Activated naive CD8-positive, alpha-beta T cell (primary cell): ENCODE data around the gene SLC41A3.
"Not testable (repeated sequence)": the region's sequence is repeated elsewhere in the genome, so short reads cannot be mapped to it uniquely, and the experiment has no call there.

Experiments used
- H3K27ac Mint-ChIP-seq: one replicate; pipeline ENCODE4 v1.8.0; 2021; ENCODE audit warnings: mixed read lengths
- H3K27me3 Mint-ChIP-seq: one replicate; pipeline ENCODE4 v1.8.0; 2021; ENCODE audit warnings: mixed read lengths
- H3K36me3 Mint-ChIP-seq: one replicate; pipeline ENCODE4 v1.8.0; 2021; ENCODE audit warnings: mixed read lengths
- H3K4me1 Mint-ChIP-seq: one replicate; pipeline ENCODE4 v1.8.0; 2021; ENCODE audit warnings: low read depth, mixed read lengths
- H3K4me3 Mint-ChIP-seq: one replicate; pipeline ENCODE4 v1.8.0; 2021; ENCODE audit warnings: mild to moderate bottlenecking, mixed read lengths
- H3K9me3 Mint-ChIP-seq: one replicate; pipeline ENCODE4 v1.8.0; 2021; ENCODE audit warnings: low read depth, mixed read lengths

The SLC41A3 gene

DNA sequence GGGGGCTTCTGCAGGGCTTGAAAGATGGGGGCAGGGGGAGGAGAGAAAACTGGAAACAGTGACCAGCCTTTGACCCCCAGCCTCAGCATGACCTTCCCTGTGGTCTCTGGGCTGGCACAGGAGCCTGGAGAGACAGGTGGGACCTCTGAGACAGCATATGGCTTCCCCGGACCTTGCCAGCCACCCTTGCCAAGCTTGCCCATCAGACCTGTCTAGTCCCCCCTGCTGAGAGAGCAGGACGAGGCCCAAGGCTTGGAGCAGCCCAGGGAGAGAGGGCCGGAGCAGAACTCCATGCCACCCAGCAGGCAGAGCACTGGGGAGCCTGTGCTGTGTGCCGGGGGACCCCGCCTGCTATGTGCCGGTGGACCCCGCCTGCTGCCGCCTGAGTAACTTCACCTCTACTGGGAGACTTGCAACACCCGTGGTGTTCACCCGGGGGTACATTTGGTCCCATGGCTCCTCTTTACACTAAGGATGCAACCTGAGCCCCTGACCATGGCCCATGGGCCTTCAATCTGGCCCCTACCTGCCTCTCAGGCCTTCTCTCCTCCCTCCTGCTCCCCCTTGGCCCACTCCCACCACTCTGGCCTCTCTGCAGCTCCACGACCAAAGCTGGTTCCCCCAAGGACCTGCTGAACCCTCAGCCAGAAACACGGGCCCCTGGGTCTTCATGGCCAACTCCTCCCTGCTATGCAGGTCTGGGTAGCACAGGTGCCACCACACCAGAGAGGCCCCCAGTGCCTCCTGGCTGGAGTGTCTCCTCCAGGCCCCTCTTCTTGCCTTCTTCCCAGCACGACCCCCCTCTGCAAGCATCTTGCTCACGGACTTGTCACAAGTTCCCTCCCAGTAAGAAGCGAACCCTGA is 21.1 kb upstream of the SLC41A3 start:
- Mint-ChIP-seq H3K27ac (no peak overlapping the region), H3K4me1 (no peaks in the 10 kb centered on the region), H3K36me3 (no peaks in the 10 kb centered on the region), H3K9me3 (no peaks in the 10 kb centered on the region), H3K4me3 (no peak overlapping the region), H3K27me3 (no peaks in the 10 kb centered on the region)

- H3K9me3 Mint-ChIP-seq, result no peaks in the 10 kb centered on the region
- H3K36me3 Mint-ChIP-seq, result no peaks in the 10 kb centered on the region
- H3K4me3 Mint-ChIP-seq, result no peak overlapping the region
- H3K4me1 Mint-ChIP-seq, result no peaks in the 10 kb centered on the region
- H3K27ac Mint-ChIP-seq, result no peak overlapping the region
- no peaks in the 10 kb centered on the region for H3K27me3 Mint-ChIP-seq
Measured at GRCh38 chr3:126104028-126104635, 20.2 kb upstream of the SLC41A3 start.

DNA sequence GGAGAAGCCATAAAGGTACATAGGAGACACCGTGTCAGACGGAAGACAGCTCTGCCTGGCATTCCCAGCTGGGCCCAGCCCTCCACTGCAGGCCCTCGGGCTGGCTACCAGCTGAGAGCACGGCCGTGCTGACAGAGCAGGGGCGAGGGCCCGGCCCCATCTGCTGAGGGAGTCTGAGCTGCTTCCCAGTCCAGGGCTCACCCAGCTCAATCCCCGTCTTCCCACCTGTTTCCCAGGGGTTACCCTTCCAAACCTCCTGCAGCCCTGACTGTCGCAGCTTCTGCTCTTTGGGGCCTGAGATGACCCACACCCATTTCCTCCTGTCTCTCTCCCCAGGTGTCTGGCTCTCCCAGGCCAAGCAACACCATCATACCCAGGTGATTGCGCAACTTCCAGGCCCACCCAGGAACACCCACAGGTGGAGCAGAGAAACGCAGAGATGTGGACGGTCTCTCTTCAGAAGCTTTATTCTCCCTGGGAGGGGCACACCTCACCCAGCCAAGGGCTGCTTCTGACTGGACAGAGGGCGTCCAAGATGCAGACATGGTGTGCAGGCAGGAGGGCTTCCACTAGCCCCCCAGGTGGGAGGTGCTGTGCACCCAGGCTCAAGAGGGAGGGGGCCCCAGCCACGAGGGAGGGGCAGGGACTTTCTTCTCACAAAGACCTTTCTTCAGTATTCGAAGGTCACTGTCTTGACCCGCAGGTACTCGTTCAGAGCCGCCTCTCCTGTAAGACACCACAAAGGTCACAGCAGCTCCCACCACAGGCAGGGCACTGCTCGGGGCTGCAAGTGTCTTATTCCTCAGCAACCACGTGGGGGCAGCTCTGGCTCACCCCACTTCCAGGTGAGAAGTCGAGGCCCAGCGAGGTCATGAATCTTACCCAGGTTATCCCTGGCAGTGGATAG is 19.4 kb upstream of the SLC41A3 start:
- no peaks in the 10 kb centered on the region for H3K9me3 Mint-ChIP-seq
- H3K36me3 Mint-ChIP-seq, result no peaks in the 10 kb centered on the region
- H3K27ac Mint-ChIP-seq, result no peak overlapping the region
- no peaks in the 10 kb centered on the region for H3K27me3 Mint-ChIP-seq
- H3K4me3 Mint-ChIP-seq, result no peak overlapping the region
- H3K4me1 Mint-ChIP-seq, result no peaks in the 10 kb centered on the region

DNA sequence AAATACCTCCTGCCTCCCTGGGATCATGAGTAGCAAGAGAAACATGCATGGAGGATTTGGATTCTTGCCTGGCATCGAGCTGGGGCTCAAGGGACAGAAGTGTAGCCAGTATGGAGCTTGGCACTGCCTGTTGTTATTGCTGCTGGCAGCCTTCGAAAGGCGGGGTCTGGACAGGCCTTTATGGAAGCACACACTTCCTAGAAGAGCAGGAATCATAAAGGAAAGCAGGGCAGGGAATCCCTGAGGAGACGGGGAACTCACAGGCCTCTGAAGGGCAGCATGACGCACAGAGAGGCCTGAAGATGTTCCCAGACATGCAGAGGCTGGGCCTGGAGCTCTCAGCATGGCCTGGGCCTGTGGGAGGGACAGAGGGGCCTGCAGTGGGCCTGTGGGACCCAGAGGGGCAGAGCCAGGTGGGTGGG is 18.6 kb upstream of the SLC41A3 start:
- Mint-ChIP-seq H3K9me3 (no peaks in the 10 kb centered on the region), H3K4me1 (no peaks in the 10 kb centered on the region), H3K36me3 (peaks cover under 1% of the 10 kb centered on the region), H3K27ac (no peak overlapping the region), H3K27me3 (no peaks in the 10 kb centered on the region), H3K4me3 (no peak overlapping the region)

DNA sequence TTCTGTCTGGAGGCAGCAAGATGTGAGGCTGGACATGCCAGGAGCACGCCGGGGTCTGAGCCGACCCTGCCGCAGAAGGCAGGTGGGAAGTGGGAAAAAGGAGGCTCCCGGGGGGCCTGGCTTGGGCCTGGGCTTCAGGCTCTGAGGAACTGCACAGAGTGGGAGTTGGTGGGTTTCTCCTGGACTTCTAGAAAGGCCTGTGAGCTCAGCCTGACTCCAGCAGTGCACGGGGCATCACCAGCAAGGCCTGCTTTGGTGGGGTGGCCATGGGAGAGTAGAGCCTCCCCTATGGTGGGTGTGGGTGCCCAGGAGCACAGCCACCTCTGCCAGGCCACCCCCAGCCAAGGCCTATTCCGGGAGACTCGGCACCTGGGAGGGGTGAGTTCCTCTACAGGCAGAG is 18.1 kb upstream of the SLC41A3 start:
- no peaks in the 10 kb centered on the region for H3K9me3 Mint-ChIP-seq
- no peaks in the 10 kb centered on the region for H3K4me1 Mint-ChIP-seq
- H3K36me3 Mint-ChIP-seq, result peaks cover 3% of the 10 kb centered on the region
- H3K27ac Mint-ChIP-seq, result no peak overlapping the region
- H3K4me3 Mint-ChIP-seq, result no peak overlapping the region
- H3K27me3 Mint-ChIP-seq, result no peaks in the 10 kb centered on the region

DNA sequence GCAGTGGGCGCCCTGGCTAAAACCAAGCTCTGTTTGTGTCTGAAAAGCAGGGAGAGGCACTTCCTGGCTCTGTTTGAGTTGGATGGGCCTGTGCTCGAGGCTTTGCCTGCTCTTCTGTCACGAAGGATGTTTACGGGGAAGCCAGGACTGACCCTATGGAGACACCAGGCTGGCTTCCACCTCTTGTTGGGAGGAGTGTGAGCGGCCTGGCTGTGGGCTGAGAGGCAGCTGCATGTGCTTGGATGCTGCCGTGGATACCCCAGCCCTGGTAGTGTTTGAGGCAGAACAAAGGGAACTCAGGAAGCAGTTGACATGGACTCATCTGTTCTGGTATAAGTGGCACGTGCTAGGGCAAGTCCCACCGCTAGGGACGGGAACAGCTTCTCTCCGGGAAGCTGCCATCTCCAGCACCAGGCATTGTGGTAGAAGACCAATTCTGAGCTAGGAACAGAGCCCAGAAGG is 17.6 kb upstream of the SLC41A3 start:
- Mint-ChIP-seq H3K36me3 (peaks cover 3% of the 10 kb centered on the region), H3K27me3 (no peaks in the 10 kb centered on the region), H3K4me1 (no peaks in the 10 kb centered on the region), H3K27ac (no peak overlapping the region), H3K4me3 (no peak overlapping the region), H3K9me3 (no peaks in the 10 kb centered on the region)

- H3K4me1 Mint-ChIP-seq, result no peaks in the 10 kb centered on the region
- H3K9me3 Mint-ChIP-seq, result peaks cover 2% of the 10 kb centered on the region
- H3K36me3 Mint-ChIP-seq, result peaks cover 4% of the 10 kb centered on the region
- H3K27me3 Mint-ChIP-seq, result no peaks in the 10 kb centered on the region
- no peak overlapping the region for H3K27ac Mint-ChIP-seq
- H3K4me3 Mint-ChIP-seq, result no peak overlapping the region
Measured at GRCh38 chr3:126100634-126101301, 16.8 kb upstream of the SLC41A3 start.

GRCh38 chr3:126100269-126100633 is 16.3 kb upstream of the SLC41A3 start:
- Mint-ChIP-seq H3K27ac (no peak overlapping the region), H3K27me3 (no peaks in the 10 kb centered on the region), H3K9me3 (peaks cover 7% of the 10 kb centered on the region), H3K4me1 (no peaks in the 10 kb centered on the region), H3K36me3 (peaks cover 9% of the 10 kb centered on the region), H3K4me3 (no peak overlapping the region)

DNA sequence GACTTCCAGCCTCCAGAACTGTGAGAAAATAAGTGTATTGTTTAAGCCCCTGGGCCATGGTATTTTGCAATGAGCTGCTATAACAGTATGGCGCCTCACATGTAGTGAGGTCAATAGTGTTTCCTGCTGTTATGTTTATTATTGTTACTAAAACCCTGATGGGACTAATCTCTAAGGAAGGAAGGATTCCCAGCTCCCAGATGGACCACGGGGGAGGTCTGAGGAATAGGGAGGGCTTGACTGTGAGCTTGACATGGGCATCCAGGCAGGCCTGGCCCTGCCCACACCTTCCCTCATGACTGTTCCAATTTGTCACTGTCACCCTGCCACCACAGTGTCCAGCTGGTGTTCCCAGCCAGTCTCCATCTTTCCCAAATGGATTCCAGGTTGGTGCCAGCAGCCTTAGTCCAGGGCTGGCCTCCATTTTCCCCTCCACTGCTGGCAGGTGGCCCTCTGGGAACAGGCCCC is 14.5 kb upstream of the SLC41A3 start:
- no peaks in the 10 kb centered on the region for H3K27me3 Mint-ChIP-seq
- no peak overlapping the region for H3K4me3 Mint-ChIP-seq
- peaks cover 16% of the 10 kb centered on the region for H3K36me3 Mint-ChIP-seq
- H3K4me1 Mint-ChIP-seq, result no peaks in the 10 kb centered on the region
- no peak overlapping the region for H3K27ac Mint-ChIP-seq
- peaks cover 15% of the 10 kb centered on the region for H3K9me3 Mint-ChIP-seq

DNA sequence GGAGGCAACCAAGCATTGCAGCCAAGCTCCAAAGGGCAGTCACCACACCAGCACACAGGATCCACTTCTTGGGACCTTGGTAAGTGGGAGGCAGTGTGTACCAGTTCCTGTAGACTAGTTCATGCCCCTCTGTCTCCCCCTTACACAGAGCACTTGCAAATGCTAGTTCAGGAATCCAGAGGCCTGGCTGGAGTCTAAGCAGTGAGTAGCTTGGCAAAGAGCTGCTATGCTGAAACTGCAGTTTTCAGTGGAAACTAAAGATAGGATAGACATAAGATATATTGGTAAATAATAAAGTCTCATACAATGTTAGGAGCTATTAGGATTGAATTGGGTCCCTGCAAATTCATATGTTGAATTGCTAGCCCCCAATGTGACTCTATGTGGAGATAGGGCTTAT is 13.9 kb upstream of the SLC41A3 start:
- no peak overlapping the region for H3K27ac Mint-ChIP-seq
- peaks cover 16% of the 10 kb centered on the region for H3K36me3 Mint-ChIP-seq
- H3K27me3 Mint-ChIP-seq, result no peaks in the 10 kb centered on the region
- no peak overlapping the region for H3K4me3 Mint-ChIP-seq
- peaks cover 15% of the 10 kb centered on the region for H3K9me3 Mint-ChIP-seq
- H3K4me1 Mint-ChIP-seq, result no peaks in the 10 kb centered on the region

DNA sequence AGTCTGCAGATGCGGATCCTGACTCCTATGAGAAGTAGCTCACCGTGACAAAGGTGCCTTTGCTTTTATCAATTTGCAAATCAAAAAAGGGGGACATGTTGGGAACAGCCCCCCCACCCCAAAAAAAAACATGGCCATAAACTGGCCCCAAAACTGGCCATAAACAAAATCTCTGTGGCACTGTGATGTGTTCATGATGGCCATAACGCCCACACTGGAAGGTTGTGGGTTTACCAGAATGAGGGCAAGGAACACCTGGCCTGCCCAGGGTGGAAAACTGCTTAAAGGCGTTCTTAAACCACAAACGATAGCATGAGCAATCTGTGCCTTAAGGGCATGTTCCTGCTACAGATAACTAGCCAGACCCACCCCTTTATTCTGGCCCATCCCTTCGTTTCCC is 12.3 kb upstream of the SLC41A3 start:
- H3K9me3 Mint-ChIP-seq, result peaks cover 15% of the 10 kb centered on the region
- not testable (repeated sequence) for H3K27me3 Mint-ChIP-seq, H3K27ac Mint-ChIP-seq

DNA sequence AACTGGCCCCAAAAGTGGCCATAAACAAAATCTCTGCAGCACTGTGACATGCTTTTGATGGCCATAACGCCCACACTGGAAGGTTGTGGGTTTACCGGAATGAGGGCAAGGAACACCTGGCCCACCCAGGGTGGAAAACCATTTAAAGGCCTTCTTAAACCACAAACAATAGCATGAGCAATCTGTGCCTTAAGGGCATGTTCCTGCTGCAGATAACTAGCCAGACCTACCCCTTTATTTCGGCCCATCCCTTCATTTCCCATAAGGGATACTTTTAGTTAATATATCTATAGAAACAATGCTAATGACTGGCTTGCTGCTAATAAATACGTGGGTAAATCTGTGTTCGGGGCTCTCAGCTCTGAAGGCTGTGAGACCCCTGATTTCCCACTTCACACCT is 8.2 kb upstream of the SLC41A3 start:
- H3K27me3 Mint-ChIP-seq, H3K27ac Mint-ChIP-seq: not testable (repeated sequence)

More for the DNA sequence above, 12.3 kb upstream of the SLC41A3 start:
- H3K4me1 Mint-ChIP-seq, H3K4me3 Mint-ChIP-seq: not testable (repeated sequence)
- H3K36me3 Mint-ChIP-seq, result peaks cover 19% of the 10 kb centered on the region

GRCh38 chr3:126087552-126088175 is 3.7 kb upstream of the SLC41A3 start:
- Mint-ChIP-seq H3K4me3 (no peak overlapping the region), H3K27me3 (no peaks in the 10 kb centered on the region), H3K4me1 (peaks cover 22% of the 10 kb centered on the region), H3K9me3 (no peaks in the 10 kb centered on the region), H3K27ac (no peak overlapping the region), H3K36me3 (peaks cover 5% of the 10 kb centered on the region)

More for the DNA sequence above, 8.2 kb upstream of the SLC41A3 start:
- H3K4me3 Mint-ChIP-seq, H3K4me1 Mint-ChIP-seq: not testable (repeated sequence)
- H3K36me3 Mint-ChIP-seq, result peaks cover 18% of the 10 kb centered on the region
- peaks cover 15% of the 10 kb centered on the region for H3K9me3 Mint-ChIP-seq

DNA sequence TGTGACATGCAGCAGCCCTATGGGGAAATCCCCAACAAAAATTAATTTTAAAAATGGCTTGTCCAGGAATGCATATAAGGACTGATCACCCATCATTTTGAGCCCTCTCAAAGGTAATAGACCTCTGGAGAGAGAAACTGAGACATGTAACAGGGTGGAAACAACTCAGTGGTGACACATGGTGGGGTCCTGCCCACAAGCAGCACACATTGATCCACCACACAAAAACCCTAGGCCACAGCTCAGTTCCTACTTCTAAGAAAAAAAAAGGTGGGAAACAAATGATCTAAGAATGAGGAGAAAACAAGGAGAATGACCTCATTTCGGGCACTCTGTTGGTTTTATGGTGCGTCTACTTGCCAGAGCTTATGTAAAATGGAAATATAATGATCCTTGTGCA is 1.9 kb upstream of the SLC41A3 start:
- no peaks in the 10 kb centered on the region for H3K9me3 Mint-ChIP-seq
- H3K27me3 Mint-ChIP-seq, result no peaks in the 10 kb centered on the region
- H3K27ac Mint-ChIP-seq, result peak overlapping the region; percentile 46
- H3K4me1 Mint-ChIP-seq, result peaks cover 22% of the 10 kb centered on the region
- peak overlapping the region; percentile 86 for H3K4me3 Mint-ChIP-seq
- H3K36me3 Mint-ChIP-seq, result peaks cover 2% of the 10 kb centered on the region
